ENCODE data around the gene SCN2A.

DNA sequence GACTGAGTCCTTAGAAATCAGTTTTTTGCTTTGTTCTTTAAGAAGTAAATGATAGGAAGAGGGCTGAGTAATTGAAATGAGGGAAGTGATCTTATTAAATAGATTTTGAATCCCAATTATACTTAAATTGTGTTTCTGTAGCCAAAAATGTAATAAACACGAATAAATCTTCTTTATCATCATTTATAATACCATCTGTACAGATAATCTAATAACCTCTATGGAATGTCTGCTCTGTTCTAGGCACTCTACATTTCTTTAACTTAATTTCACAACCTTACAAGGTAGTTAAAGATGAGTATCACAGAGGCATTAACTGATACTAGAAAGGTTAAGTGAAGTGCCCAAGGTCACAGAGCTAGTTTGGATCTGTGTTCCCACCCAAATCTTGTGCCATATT, 14.3 kb upstream of the SCN2A start:
- TF ChIP-seq POLR2A (conservative IDR thresholded peaks at IDR 0.05) (no peak), NFRKB (IDR thresholded peaks at IDR 0.05; ENCODE audit: low read depth) (no peak), MAFF (IDR thresholded peaks at IDR 0.05; ENCODE audit: low read length) (no peak), RNF219 (CRISPR knock-in tag; IDR thresholded peaks at IDR 0.05) (no peak), CTCF (IDR thresholded peaks at IDR 0.05 in 2 of 3, conservative IDR thresholded peaks at IDR 0.05 in 1 of 3; ENCODE audit: insufficient read depth in 2 of 3, low read depth in 1 of 3, low read length in 3 of 3) (no peak), SMC3 (conservative IDR thresholded peaks at IDR 0.05; ENCODE audit: insufficient read depth, low read depth, low read length) (no peak), ZNF280B (CRISPR knock-in tag; IDR thresholded peaks at IDR 0.05) (no peak), ATF2 (CRISPR knock-in tag; IDR thresholded peaks at IDR 0.05) (no peak), NCOA6 (IDR thresholded peaks at IDR 0.05) (no peak), NFIC (IDR thresholded peaks at IDR 0.05) (no peak), TEAD4 (IDR thresholded peaks at IDR 0.05; ENCODE audit: low read length) (no peak), TEAD4 (CRISPR knock-in tag; IDR thresholded peaks at IDR 0.05; ENCODE audit: borderline replicate concordance) (no peak), NR2C2 (CRISPR knock-in tag; IDR thresholded peaks at IDR 0.05) (no peak), NR2C2 (tag; IDR thresholded peaks at IDR 0.05) (no peak)
- TF ChIP-seq, protein P1, sequence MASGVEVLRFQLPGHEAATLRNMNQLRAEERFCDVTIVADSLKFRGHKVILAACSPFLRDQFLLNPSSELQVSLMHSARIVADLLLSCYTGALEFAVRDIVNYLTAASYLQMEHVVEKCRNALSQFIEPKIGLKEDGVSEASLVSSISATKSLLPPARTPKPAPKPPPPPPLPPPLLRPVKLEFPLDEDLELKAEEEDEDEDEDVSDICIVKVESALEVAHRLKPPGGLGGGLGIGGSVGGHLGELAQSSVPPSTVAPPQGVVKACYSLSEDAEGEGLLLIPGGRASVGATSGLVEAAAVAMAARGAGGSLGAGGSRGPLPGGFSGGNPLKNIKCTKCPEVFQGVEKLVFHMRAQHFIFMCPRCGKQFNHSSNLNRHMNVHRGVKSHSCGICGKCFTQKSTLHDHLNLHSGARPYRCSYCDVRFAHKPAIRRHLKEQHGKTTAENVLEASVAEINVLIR (CRISPR knock-in tag; IDR thresholded peaks at IDR 0.05), result no peak
